NCI-H146 treated with DMSO at 0.1 percent for 48 hours (cell line): Measurements from ENCODE around the gene KIF1C.
"Not testable (repeated sequence)": the region's sequence is repeated elsewhere in the genome, so short reads cannot be mapped to it uniquely, and the experiment has no call there.

Experiments used
- DNase-seq: peaks from one replicate; lab custom pipeline; 2025; ENCODE audit not compliant: unreplicated experiment; lab: John Stamatoyannopoulos, UW

Gene KIF1C

DNA sequence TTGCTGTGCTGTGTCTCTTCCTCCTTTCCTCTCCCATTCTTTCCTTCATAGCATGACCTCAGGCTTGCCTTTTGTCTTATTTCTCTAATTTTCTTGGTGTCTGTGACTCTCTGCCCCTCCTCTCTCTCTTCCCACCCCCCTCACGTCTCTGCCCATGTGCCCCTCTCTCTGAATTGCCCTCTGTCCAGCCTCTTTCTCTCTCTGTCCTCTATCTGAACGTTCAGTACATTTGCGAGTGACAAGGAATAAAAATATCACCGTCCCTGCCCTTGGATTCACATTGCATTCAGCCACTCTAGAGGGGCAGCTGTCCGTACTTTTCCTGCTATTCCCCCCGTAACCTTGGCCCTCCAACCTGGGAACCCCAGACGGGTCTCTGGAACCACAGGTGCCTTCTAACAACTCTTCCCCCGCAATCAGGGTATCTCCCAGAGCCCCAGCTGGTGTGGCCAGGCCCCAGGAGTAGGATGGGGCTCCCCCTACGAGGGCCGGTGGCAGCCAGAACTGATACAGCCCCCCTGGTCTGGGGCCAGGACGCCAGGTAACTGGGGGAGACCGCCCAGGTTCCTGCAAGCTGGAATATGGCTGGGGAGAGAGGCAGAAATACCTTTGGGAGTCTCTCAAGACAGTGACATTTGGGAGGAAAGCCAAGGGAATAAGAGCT, 1.8 kb downstream of the KIF1C start:
- DNase-seq: no peak

DNA sequence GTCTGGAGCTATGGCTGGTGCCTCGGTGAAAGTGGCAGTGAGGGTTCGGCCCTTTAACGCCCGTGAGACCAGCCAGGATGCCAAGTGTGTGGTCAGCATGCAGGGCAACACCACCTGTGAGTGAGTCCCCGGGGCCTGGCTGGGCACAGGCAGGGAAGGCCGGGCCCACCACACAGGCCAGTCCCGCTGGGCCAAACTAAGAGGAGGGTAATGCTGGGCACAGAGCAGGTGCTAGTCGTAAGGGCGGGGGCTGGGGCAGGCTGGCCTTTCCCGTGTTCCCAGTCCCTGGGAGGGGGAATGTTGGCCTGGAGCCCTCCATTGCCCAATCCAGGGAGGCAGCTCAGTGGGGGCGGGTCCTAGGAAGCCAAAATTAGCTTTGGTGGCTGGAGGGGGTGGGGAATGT, 2.5 kb downstream of the KIF1C start:
- DNase-seq: no peak

DNA sequence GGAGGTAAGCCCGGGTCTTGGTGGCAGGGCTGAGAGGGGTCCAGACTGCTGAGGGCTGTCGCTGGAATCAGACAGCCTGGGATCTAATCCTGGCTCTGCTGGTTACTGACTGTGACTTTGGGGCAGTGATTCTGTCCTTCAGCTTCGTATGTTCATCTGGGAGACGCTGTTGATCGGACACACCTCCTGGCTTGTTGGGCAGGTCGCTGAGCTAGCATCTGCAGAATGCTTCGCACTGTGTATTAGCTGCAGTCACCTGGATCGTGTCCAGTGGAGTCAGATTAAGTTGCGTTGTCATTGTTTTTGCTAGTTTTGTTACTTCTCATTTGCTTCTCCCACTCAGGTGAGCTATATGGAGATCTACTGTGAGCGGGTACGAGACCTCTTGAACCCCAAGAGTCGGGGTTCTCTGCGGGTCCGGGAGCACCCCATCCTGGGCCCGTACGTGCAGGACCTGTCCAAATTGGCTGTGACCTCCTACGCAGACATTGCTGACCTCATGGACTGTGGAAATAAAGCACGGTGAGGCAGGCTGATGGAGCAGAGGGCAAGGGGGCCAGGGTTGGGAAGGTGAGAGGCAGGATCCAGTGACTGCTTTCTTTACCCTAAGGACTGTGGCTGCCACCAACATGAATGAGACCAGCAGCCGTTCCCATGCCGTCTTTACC, 4.5 kb downstream of the KIF1C start:
- DNase-seq: no peak

DNA sequence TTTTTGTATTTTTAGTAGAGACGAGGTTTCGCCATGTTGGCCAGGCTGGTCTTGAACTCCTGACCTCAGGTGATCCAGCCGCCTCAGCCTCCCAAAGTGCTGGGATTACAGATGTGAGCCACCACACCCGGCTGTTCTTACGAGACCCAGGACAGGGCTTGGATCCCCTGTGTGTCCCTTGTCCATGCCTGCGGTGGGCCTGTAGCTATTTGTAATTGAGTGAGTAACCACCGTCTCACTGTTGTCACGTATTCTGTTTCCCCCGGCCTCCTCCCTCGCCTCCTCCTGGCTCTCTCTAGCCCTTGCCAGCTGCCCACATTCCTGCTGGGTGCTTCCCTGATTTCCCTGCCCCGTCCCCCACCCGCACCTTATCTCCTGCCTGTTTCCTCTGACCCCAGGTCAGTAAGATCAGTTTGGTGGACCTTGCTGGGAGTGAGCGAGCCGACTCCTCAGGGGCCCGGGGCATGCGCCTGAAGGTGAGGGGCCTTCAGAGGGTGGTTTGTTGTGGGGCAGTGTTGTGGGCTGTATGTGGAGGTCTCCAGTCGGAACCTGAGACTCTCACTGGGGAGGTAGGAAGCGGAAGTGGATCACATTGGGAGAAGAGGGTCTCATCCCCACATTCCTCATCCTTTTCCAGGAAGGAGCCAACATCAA, 5.6 kb downstream of the KIF1C start:
- no peak for DNase-seq

DNA sequence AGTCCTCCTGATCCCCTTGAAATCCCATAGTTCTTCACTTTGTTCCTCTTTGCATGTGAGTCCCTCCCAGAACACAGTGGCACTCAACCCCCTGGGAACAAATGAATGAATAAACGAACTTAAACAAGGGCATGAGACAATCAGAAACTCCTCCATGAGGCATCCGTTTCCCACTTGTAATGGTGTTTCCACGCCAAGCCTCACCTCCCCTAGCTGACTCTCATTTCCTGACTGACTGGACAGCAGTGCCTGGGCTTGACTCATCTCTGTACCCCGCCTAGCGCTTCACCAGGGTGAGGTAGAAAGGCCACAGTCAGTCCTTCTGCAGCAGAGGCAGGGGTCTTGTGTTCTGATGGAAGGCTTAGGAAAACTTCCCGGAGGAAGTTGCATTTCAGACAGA, 14.2 kb downstream of the KIF1C start:
- DNase-seq: no peak

DNA sequence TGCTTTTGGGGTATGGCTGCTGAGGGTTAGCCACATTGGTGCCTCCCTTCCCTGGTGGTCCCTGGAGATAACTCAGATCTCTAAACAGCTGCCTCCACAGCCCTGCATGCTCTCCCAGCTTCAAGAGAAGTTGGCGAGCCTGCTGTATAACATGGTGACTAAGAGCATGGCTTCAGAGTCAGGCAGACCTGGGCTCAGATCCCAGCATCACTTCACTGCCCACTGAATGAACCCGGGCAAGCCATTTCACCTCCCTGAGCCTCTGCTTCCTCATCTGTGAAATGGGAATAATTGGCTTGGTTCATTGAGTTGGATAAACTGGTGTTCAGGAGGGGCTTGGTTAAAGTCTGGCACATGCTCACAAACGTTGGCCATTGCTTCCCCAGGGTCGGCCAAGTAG, 16.6 kb downstream of the KIF1C start:
- DNase-seq: no peak

DNA sequence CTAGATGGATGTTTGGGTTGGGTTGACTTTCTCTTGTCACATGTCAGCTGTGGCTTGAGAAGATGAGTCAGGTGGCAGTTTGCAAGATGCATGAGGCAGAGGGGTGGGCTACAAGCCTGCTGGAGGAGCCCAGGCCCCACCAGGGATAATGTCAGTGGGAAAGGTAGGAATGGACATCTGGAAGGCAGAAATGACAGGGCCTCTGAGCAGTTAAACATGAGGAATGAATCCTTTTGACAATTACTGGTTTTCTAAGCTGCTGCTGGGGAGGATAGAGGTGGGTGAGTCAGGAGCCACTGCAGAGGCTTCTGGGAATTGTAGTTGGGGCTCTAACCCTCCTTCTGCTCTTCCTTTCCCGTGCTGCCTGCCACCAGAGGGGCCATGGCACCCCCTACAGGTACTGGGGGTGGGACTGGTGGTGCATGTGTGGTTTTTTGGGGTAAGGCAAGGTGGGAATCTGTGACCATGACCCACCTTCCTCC, 21.8 kb downstream of the KIF1C start:
- DNase-seq: no peak

DNA sequence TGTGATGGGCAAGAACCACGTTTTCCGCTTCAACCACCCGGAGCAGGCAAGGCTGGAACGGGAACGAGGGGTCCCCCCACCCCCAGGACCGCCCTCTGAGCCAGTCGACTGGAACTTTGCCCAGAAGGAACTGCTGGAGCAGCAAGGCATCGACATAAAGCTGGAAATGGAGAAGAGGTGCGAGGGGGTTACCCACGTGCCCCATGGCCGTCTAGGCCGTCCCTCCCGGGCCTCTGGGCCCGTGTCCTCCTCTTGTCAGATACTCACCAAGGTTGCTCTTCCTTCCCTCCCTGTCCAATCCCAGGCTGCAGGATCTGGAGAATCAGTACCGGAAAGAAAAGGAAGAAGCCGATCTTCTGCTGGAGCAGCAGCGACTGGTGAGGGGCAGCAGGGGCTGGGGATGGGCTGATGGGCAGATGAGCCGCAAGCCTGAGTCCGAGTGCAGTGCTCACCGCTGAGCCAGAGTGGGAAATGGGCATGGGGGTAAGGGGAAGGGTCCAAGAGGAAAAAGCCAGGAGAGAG, 22.8 kb downstream of the KIF1C start:
- DNase-seq: no peak

DNA sequence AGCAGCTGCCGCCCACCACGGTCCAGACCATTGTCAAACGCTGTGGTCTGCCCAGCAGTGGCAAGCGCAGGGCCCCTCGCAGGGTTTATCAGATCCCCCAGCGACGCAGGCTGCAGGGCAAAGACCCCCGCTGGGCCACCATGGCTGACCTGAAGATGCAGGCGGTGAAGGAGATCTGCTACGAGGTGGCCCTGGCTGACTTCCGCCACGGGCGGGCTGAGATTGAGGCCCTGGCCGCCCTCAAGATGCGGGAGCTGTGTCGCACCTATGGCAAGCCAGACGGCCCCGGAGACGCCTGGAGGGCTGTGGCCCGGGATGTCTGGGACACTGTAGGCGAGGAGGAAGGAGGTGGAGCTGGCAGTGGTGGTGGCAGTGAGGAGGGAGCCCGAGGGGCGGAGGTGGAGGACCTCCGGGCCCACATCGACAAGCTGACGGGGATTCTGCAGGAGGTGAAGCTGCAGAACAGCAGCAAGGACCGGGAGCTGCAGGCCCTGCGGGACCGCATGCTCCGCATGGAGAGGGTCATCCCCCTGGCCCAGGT, 24.5 kb downstream of the KIF1C start:
- no peak for DNase-seq

DNA sequence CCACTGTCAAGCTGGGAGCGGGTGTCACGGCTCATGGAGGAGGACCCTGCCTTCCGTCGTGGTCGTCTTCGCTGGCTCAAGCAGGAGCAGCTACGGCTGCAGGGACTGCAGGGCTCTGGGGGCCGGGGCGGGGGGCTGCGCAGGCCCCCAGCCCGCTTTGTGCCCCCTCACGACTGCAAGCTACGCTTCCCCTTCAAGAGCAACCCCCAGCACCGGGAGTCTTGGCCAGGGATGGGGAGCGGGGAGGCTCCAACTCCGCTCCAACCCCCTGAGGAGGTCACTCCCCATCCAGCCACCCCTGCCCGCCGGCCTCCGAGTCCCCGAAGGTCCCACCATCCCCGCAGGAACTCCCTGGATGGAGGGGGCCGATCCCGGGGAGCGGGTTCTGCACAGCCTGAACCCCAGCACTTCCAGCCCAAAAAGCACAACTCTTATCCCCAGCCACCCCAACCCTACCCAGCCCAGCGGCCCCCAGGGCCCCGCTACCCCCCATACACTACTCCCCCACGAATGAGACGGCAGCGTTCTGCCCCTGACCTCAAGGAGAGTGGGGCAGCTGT, 25.9 kb downstream of the KIF1C start:
- DNase-seq: no peak

DNA sequence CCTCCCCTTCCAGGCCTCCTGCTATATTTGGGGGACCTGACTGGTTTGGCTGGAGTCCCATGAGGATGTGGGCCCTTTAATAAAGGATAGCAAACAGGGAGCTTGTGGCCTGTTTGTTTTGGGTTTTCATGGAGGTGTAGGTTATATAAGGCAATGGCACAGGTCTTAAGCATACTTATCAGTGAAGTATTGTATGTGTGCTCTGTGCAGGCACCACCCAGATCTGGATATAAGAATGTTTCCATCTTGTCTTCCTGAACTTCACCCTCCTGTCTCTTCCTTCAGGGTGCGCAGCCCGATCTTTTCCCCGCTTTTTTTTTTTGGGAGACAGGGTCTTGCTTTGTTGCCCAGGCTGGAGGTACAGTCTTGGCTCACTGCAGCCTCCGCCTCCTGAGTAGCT, 26.9 kb downstream of the KIF1C start:
- DNase-seq: no peak

DNA sequence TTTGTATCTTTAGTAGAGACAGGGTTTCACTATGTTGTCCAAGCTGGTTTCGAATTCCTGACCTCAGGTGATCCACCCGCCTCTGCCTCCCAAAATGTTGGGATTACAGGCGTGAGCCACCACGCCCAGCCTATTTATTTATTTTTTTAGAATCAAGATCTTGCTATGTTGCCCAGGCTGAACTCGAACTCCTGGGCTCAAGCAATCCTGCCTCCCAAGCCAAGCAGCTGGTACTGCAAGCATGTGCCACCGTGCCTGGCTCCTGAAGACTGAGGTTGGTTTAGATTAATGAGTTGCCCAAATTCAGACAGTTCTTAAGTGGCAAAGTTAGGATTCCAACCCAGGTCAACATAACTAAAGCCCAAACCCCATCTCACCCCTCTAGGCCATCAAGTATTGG, 29.5 kb downstream of the KIF1C start:
- no peak for DNase-seq

DNA sequence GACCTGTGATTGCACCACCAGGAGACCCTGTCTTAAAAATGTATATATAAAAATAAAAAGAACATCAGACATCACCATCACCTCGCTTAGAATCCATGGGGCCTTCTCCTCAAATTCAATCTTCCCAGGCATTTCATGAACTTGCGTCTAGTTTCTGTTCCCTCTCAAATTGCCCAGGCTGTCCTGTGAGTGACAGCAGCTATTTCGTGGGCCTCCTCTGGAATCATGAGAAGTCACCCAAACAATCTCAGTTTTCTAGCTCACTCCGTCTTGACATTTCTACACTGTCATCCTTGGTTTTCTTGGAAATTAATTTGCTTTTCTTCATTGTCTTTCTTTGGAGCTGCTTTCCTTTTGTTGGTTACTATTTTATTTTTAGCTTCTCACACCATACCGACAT, 30.2 kb downstream of the KIF1C start:
- no peak for DNase-seq

DNA sequence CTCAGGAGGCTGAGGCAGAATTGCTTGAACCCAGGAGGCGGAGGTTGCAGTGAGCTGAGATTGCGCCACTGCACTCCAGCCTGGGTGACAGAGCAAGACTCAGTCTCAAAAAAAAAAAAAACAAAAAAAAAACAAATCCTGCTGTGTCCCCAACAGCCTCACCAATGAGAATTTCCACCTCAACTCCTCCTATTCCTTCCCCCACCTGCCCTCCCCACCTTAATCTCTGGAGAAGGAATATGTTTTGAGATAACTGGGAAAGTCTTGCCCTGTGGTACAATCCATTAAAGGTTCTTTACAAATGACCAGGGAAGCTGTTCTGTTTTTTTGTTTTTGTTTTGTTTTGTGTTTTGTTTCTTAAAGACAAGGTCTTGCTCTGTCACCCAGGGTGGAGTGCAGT, 32.4 kb downstream of the KIF1C start:
- not testable (repeated sequence) for DNase-seq

DNA sequence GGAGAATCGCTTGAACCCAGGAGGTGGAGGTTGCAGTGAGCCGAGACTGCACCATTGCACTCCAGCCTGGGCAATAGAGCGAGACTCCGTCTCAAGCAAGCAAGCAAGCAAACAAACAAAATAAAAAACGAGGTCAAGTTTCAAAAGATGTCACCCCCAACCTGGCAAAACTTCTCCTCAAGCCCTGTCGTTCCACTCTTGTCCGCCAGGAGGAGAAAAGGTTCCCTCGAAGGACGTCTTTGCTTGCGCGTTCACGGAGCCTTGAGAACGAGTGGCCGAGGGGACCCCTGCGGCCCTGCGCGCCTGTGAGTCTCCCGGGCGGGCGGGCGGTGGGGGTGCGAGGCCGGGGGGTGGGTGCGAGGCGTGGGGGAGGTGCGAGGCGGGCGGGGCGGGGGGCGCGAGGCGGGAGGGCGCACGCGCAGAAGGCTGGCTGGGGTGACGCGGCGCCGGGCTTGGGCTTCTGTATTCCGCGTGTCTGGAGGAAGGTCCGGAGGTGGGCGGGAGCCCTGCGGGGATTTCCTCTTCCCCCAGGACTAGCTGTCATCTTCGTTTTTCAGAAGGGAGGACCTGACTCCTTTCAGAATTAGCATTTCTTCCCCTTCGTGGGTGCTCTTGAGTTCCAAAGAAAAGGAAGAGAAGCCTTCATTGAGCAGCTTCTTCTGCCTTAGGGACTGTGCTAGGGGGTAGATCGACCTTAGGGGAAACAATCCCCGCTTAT, 33.8 kb downstream of the KIF1C start:
- peak; percentile 66 for DNase-seq

DNA sequence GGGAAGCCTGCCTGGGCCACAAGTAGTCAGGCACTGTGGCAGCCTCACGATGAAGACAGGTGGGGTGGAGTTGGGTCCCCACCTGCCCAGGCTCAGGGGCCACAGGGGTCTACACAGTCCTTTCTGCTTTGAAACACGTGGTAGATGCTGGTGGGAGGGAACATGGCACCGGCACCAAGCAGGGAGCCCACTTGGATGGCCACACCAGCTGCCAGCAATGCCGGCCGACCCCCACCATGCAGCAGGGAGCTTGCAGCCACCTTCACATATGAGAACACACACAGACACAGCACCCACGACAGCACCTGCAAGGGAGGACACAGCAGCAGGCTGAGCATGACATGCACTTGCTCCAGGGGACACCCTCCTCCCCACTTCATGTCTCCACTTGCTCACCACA, 35.1 kb downstream of the KIF1C start:
- DNase-seq: no peak

DNA sequence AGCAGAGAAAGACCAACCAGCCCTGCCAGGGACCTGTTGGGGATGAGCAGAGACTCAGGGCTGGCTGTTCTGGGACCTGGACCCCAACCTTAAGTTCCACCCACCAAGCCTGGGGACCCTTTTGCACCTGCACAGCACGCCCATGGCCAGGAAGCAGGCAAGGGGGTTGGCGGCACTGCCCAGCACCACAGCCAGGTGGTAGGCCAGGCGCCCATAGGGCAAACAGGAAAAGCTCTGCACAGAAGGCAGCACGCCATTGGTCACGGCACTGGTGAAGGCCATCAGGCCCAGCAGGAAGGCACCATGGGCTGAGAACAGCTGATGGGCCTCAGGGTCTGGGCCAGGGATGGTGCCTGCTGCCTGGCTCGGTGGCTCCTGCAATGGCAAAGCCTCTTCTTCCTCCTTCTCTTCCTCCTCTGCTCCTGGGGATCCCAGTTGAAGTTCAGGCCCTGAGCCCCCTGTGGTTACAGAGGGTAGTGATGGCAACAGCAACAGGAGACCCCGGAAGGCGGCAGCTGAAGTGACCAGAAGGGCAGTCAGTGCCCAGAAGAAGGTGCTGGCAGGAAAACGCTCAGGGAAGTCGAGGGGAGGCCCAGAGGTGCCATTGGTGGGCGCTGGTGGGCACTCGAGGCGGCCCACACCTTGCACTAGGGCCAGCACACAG, 35.7 kb downstream of the KIF1C start:
- no peak for DNase-seq

DNA sequence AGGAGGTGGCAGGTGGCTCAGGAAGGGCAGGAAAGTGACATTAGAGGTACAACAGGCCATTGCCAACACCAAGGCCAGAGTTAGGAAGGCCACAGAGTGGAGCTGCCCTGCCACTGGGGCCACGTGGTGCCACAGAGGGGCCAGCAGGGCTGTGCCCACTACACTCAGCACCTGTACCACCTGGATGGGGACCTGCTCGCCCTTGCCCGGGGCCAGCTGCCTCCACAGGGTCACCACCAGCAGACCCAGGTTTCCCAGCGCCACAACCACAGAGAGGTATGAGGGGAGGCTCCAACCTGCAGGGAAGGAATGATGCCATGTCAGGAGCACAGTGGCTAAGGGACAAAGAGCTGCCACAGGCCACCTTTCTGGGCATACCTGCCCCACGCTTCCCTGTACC, 36.3 kb downstream of the KIF1C start:
- DNase-seq: no peak

DNA sequence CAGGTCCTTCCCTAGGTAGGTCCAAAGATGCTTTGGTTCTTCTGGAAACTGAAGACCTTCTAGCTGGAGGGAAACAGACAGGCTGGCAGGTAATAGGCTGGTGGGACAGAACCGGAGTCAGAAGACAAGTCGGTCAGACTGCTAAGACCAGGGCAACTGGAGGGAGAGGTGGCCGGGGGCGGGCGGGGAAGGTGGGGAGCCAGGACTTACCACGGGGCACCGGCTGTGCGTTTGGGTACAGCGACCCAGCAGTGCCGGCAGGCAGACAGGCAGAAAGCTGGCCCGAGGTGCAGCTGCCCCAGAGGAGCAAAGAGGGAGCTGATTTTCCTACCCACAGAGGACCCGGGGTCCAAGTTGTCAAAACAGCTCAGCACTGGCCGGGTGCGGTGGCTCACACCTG, 36.9 kb downstream of the KIF1C start:
- DNase-seq: no peak

DNA sequence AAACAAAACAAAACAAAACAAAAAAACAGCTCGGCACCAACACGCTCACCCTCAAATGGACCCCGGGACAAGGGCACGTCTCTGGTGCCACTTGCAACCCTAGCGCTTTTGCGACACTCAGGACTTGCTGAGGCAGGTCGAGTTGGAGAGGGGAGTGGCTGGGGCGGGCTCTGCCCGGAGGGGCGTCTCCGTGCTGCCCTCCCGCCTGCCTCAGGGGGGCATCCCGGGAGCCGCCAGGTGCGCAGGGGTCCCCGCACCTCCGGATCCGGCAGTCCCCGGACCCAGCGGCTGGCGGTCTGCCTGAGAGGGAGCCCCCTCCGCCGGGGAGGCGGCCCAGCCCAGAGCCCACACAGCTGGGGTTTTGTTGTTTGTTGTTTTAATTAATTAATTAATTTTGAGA, 37.6 kb downstream of the KIF1C start, which contains the start of gene SLC52A1:
Gene SLC52A1 (minus strand): TSS at position 112 of the 400 bp plus-strand sequence. CDS start 820 bp downstream, outside the sequence.
- no peak for DNase-seq
